Gastrocnemius medialis (tissue), 4 donors: ENCODE measurements around the gene NKX3-2. TPM values are rescaled to one million over a fixed set of nuclear protein-coding genes. Genes with fewer than 3 reads are reported as not detected.

ENCODE experiments used
- ATAC-seq, 2 donors: fragments of 150-250 bp; one replicate each; pipeline ENCODE4 v1.9.1; 2016
- DNase-seq, 2 donors: peaks; one replicate each; pipeline ENCODE4 v3.0.0-alpha.2; 2019
- H3K27ac ChIP-seq, 4 donors: fragments of 200-600 bp; sonication (generic); 1 replicate in 1 of 4; 2 replicates in 3 of 4; pipeline ENCODE4 v1.5.1; 2016 to 2018; ENCODE audit warnings: mild to moderate bottlenecking in 2 of 4, moderate library complexity in 1 of 4
- H3K27me3 ChIP-seq, 3 donors: fragments of 200-600 bp; sonication (generic) in 2 of 3; 1 replicate in 1 of 3; 2 replicates in 2 of 3; pipeline versions ENCODE4 v1.5.1 to v1.6.0; 2016 to 2019; ENCODE audit warnings: mild to moderate bottlenecking in 1 of 3, moderate library complexity in 1 of 3
- H3K36me3 ChIP-seq, 2 donors: fragments of 200-600 bp; sonication (generic) in 1 of 2; one replicate each; pipeline ENCODE4 v1.5.1; 2017 to 2018
- H3K4me1 ChIP-seq, 2 donors: fragments of 200-600 bp; sonication (generic) in 1 of 2; one replicate each; pipeline ENCODE4 v1.5.1; 2016 to 2017; ENCODE audit warnings: mild to moderate bottlenecking in 2 of 2
- H3K4me3 ChIP-seq, 4 donors: fragments of 200-600 bp; sonication (generic) in 3 of 4; 1 replicate in 1 of 4; 2 replicates in 3 of 4; pipeline ENCODE4 v1.5.1; 2016 to 2019; ENCODE audit warnings: mild to moderate bottlenecking in 2 of 4
- H3K9me3 ChIP-seq, 3 donors: fragments of 200-600 bp; sonication (generic) in 2 of 3; 1 replicate in 1 of 3; 2 replicates in 2 of 3; pipeline ENCODE4 v1.5.1; 2016 to 2019
- CTCF ChIP-seq, 5 experiments: fragments of 450-650 bp in 3 of 5; fragments of 200-600 bp in 2 of 5; sonication (generic) in 2 of 5; IDR thresholded peaks in 4 of 5; conservative IDR thresholded peaks in 1 of 5; 1 replicate in 4 of 5; 2 replicates in 1 of 5; pipeline ENCODE4 v1.5.1; 2016 to 2019; ENCODE audit warnings: antibody characterized with exemption in 5 of 5, mild to moderate bottlenecking in 3 of 5, moderate library complexity in 3 of 5
- POLR2A ChIP-seq, 2 donors: fragments of 450-650 bp; IDR thresholded peaks; one replicate each; pipeline ENCODE4 v1.6.1; 2017; ENCODE audit warnings: antibody characterized with exemption in 2 of 2, mild to moderate bottlenecking in 2 of 2, moderate library complexity in 2 of 2
- in situ Hi-C, 4 donors: fragments of 200-750 bp; cut with MboI; loops; one replicate each; pipeline versions ENCODE4 v1.15.0 to v1.8.0; 2017; ENCODE audit warnings: low sequenced_read_pairs in 4 of 4
- intact Hi-C: fragments of 100-400 bp; cut with DNase I; formaldehyde crosslinking; loops from one replicate; pipeline ENCODE4 v1.15.1; 2023; ENCODE audit warnings: low total_unique reads
- total RNA-seq, 4 donors: library from RNA; depleted of rRNA; stranded (reverse); fragments of >200 nt; gene quantifications; one replicate each; pipeline versions ENCODE4 v1.1.0 to v1.2.3, GENCODE V29; 2016

NKX3-2 gene
- total RNA-seq, 4 donors from 2014 or later, result not detected

GRCh38 chr4:13547485-13548041 is 3.3 kb upstream of the NKX3-2 start:
- Histone ChIP-seq H3K4me3 (peak overlapping the region in 3 of 4 donors; percentile 28 to 45 (median 32)), H3K27me3 (peaks cover 81 to 93% (median 82%) of the 10 kb centered on the region in 3 donors), H3K9me3 (peaks cover 0 to 7% (median 0%) of the 10 kb centered on the region in 3 donors), H3K36me3 (no peaks in the 10 kb centered on the region), H3K27ac (no peak overlapping the region), H3K4me1 (peaks cover 9 to 21% of the 10 kb centered on the region in 2 donors)
- no peak for DNase-seq
- no peak for ATAC-seq
- intact Hi-C loops (loop anchor here (2.0 kb wide), 1 partner anchor 819 kb away; no protein-coding TSS in a partner anchor), in situ Hi-C loops (loop anchor here (5.0 to 25.0 kb wide), 4 partner anchors 695 to 813 kb away; no protein-coding TSS in a partner anchor)
- no peak for TF ChIP-seq POLR2A (IDR thresholded peaks at IDR 0.05)
- TF ChIP-seq CTCF (IDR thresholded peaks at IDR 0.05 in 4 of 5, conservative IDR thresholded peaks at IDR 0.05 in 1 of 5), result no peak

GRCh38 chr4:13546941-13547484 is 2.7 kb upstream of the NKX3-2 start:
- Histone ChIP-seq H3K4me1 (peaks cover 10 to 23% of the 10 kb centered on the region in 2 donors), H3K27me3 (peaks cover 86 to 95% (median 88%) of the 10 kb centered on the region in 3 donors), H3K36me3 (no peaks in the 10 kb centered on the region), H3K9me3 (peaks cover 0 to 7% (median 0%) of the 10 kb centered on the region in 3 donors), H3K4me3 (peak overlapping the region in 3 of 4 donors; percentile 28 to 45 (median 32)), H3K27ac (no peak overlapping the region)
- no peak for ATAC-seq
- TF ChIP-seq CTCF (IDR thresholded peaks at IDR 0.05 in 4 of 5, conservative IDR thresholded peaks at IDR 0.05 in 1 of 5) (no peak), POLR2A (IDR thresholded peaks at IDR 0.05) (no peak)
- in situ Hi-C loops (loop anchor here (5.0 to 25.0 kb wide), 4 partner anchors 695 to 812 kb away; no protein-coding TSS in a partner anchor), intact Hi-C loops (no loop called here)
- DNase-seq, result no peak

- peaks cover 0 to 7% (median 0%) of the 10 kb centered on the region in 3 donors for H3K9me3 ChIP-seq
- H3K27me3 ChIP-seq, result peaks cover 93 to 99% (median 94%) of the 10 kb centered on the region in 3 donors
- TF ChIP-seq POLR2A (IDR thresholded peaks at IDR 0.05) (no peak), CTCF (IDR thresholded peaks at IDR 0.05 in 4 of 5, conservative IDR thresholded peaks at IDR 0.05 in 1 of 5) (no peak)
- no peaks in the 10 kb centered on the region for H3K36me3 ChIP-seq
- H3K4me3 ChIP-seq, result peak overlapping the region in 1 of 4 donors; percentile 45
- DNase-seq (no peak), ATAC-seq (no peak)
- H3K4me1 ChIP-seq, result peaks cover 15 to 29% of the 10 kb centered on the region in 2 donors
- in situ Hi-C loops, result loop anchor here (5.0 to 25.0 kb wide), 4 partner anchors 694 to 812 kb away; no protein-coding TSS in a partner anchor
- intact Hi-C loops, result no loop called here
- H3K27ac ChIP-seq, result no peak overlapping the region
Observed at GRCh38 chr4:13546142-13546940, 2.0 kb upstream of the NKX3-2 start.

GRCh38 chr4:13545394-13545808 is 1.1 kb upstream of the NKX3-2 start:
- intact Hi-C loops, result no loop called here
- H3K4me1 ChIP-seq, result peaks cover 15 to 29% of the 10 kb centered on the region in 2 donors

More at GRCh38 chr4:13545394-13545808, 1.1 kb upstream of the NKX3-2 start:
- peaks cover 98 to 100% (median 99%) of the 10 kb centered on the region in 3 donors for H3K27me3 ChIP-seq
- DNase-seq, result no peak
- no peaks in the 10 kb centered on the region for H3K36me3 ChIP-seq
- TF ChIP-seq CTCF (IDR thresholded peaks at IDR 0.05 in 4 of 5, conservative IDR thresholded peaks at IDR 0.05 in 1 of 5) (no peak), POLR2A (IDR thresholded peaks at IDR 0.05) (no peak)
- H3K9me3 ChIP-seq, result no peaks in the 10 kb centered on the region
- no peak overlapping the region for H3K27ac ChIP-seq
- no peak for ATAC-seq
- peak overlapping the region in 3 of 4 donors; percentile 58 to 68 (median 60) for H3K4me3 ChIP-seq
- in situ Hi-C loops, result loop anchor here (5.0 to 25.0 kb wide), 4 partner anchors 693 to 811 kb away; no protein-coding TSS in a partner anchor
